Non-pigmented ciliary epithelial cell (primary cell): ENCODE results near the gene ERBB4.

Experiments
- DNase-seq: peaks from one replicate; pipeline ENCODE4 v3.0.0-alpha.2; 2010; ENCODE audit warnings: low read depth

ERBB4 gene

GRCh38 chr2:211329882-211330281 lies 1208.7 kb downstream of the ERBB4 start:
- DNase-seq = no peak

GRCh38 chr2:211329421-211329820 lies 1209.2 kb downstream of the ERBB4 start:
- DNase-seq = no peak

- DNase-seq = no peak
These were observed 1210.5 kb downstream of the ERBB4 start for GRCh38 chr2:211328126-211328525.
